ENCODE results near the gene TRAPPC13. TPM values are rescaled to one million over a fixed set of nuclear protein-coding genes. Genes with fewer than 3 reads are reported as not detected.
"Not testable (repeated sequence)": the region's sequence is repeated elsewhere in the genome, so short reads cannot be mapped to it uniquely, and the experiment has no call there.

Gene TRAPPC13, protein sequence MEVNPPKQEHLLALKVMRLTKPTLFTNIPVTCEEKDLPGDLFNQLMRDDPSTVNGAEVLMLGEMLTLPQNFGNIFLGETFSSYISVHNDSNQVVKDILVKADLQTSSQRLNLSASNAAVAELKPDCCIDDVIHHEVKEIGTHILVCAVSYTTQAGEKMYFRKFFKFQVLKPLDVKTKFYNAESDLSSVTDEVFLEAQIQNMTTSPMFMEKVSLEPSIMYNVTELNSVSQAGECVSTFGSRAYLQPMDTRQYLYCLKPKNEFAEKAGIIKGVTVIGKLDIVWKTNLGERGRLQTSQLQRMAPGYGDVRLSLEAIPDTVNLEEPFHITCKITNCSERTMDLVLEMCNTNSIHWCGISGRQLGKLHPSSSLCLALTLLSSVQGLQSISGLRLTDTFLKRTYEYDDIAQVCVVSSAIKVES
- total RNA-seq (10 to 100 TPM; 18.4 to 20.2 TPM), polyA plus RNA-seq (ENCODE audit: insufficient read length in 6 of 6) (10 to 100 TPM; 30.5 to 36.7 (median 35.3) TPM)
- long read RNA-seq, donor 1, partial matches to known transcripts = 0 of 6 reads
- long read RNA-seq, donor 1, other reads (novel, unspliced or antisense) = 0 of 6 reads
- long read RNA-seq, donor 2, partial matches to known transcripts = 5 of 11 reads
- long read RNA-seq, donor 2, other reads (novel, unspliced or antisense) = 0 of 11 reads
- long read RNA-seq, donor 3, partial matches to known transcripts = 0 of 5 reads
- long read RNA-seq, donor 3, other reads (novel, unspliced or antisense) = 0 of 5 reads
- long read RNA-seq, donor 4, partial matches to known transcripts = 0 of 3 reads
- long read RNA-seq, donor 4, other reads (novel, unspliced or antisense) = 2 of 3 reads
- long read RNA-seq, donor 5, partial matches to known transcripts = 0 of 6 reads
- long read RNA-seq, donor 5, other reads (novel, unspliced or antisense) = 0 of 6 reads
- long read RNA-seq, donor 6, partial matches to known transcripts = 0 of 7 reads
- long read RNA-seq, donor 6, other reads (novel, unspliced or antisense) = 0 of 7 reads
- long read RNA-seq, donor 7, partial matches to known transcripts = 0 of 3 reads
- long read RNA-seq, donor 7, other reads (novel, unspliced or antisense) = 0 of 3 reads
- long read RNA-seq, donor 8, partial matches to known transcripts = 0 of 6 reads
- long read RNA-seq, donor 8, other reads (novel, unspliced or antisense) = 0 of 6 reads
- long read RNA-seq, donor 9 = 0 reads
- long read RNA-seq, donor 10, partial matches to known transcripts = 3 of 5 reads
- long read RNA-seq, donor 10, other reads (novel, unspliced or antisense) = 0 of 5 reads
- long read RNA-seq, donor 11, partial matches to known transcripts = 17 of 29 reads
- long read RNA-seq, donor 11, other reads (novel, unspliced or antisense) = 6 of 29 reads
- long read RNA-seq, donor 12, partial matches to known transcripts = 0 of 1 reads
- long read RNA-seq, donor 12, other reads (novel, unspliced or antisense) = 0 of 1 reads

DNA sequence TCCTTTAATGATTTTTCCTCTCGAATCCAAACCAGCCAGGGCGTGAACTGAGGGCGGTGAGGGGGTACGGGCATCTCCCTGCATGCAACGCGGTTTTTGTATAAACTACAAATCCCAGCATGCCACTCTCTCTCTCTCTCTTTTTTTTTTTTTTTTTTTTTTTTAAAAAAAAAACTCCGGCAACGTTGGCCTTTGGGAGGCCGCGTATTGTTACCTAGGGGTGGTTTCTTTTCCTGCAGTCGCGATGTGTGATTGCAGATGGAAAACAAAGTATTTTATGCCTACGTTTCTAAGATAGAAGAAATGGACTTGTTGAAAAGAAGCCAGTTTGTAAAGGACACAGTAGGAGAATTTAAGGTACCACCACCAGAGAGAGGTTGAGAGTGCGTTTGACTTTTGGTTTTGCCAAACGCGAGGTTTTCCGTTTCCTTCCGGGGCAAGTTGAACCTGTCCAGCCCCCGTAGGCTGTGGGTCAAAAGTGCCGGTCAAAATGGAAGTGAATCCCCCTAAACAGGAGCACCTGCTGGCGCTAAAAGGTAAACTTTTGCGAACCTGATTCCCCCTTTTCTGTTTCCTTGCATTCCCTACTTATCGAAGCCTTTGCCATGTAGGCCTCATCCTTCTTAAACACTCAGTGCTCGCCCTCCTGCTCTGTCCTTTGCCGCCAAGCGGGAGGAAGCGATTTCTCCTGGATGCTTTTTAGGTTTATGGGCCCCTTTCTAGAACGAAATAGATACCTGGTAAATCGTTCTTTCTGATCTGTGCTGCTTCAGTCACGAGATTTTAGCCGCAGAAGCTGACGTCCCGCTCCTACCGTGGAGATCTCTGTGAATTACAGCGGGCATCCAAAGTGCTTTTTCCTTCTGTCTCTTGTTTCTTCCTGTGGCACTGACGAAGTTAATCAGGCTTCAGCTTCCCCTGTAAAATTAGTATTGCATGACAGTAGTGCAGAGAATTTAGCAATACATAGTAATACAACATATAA lies at the start of gene TRAPPC13, which contains the start of gene SHLD3:
Gene TRAPPC13 (plus strand): TSS at position 457 of the 985 bp plus-strand sequence. CDS start 34 bp downstream, at position 491.
Gene SHLD3 (plus strand): TSS at position 457 of the 985 bp plus-strand sequence. CDS start 4,561 bp downstream, outside the sequence.
- intact Hi-C loops (cut with DNase I) = no loop called here
- Histone ChIP-seq H3K27me3 (no peaks in the 10 kb centered on the region), H3K4me3 (peak within 1 kb of the TSS; percentile 82 to 93), H3K4me1 (peaks cover 18 to 46% of the 10 kb centered on the region in 2 donors), H3K27ac (peak within 1 kb of the TSS; percentile 87 to 90), H3K9me3 (no peaks in the 10 kb centered on the region), H3K36me3 (peaks cover 0 to 11% of the 10 kb centered on the region in 2 donors)
- peak; percentile 74 to 94 (median 90) for DNase-seq
- peak; percentile 92 for ATAC-seq
- TF ChIP-seq, protein P1, sequence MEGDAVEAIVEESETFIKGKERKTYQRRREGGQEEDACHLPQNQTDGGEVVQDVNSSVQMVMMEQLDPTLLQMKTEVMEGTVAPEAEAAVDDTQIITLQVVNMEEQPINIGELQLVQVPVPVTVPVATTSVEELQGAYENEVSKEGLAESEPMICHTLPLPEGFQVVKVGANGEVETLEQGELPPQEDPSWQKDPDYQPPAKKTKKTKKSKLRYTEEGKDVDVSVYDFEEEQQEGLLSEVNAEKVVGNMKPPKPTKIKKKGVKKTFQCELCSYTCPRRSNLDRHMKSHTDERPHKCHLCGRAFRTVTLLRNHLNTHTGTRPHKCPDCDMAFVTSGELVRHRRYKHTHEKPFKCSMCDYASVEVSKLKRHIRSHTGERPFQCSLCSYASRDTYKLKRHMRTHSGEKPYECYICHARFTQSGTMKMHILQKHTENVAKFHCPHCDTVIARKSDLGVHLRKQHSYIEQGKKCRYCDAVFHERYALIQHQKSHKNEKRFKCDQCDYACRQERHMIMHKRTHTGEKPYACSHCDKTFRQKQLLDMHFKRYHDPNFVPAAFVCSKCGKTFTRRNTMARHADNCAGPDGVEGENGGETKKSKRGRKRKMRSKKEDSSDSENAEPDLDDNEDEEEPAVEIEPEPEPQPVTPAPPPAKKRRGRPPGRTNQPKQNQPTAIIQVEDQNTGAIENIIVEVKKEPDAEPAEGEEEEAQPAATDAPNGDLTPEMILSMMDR (IDR thresholded peaks at IDR 0.05) = no peak

DNA sequence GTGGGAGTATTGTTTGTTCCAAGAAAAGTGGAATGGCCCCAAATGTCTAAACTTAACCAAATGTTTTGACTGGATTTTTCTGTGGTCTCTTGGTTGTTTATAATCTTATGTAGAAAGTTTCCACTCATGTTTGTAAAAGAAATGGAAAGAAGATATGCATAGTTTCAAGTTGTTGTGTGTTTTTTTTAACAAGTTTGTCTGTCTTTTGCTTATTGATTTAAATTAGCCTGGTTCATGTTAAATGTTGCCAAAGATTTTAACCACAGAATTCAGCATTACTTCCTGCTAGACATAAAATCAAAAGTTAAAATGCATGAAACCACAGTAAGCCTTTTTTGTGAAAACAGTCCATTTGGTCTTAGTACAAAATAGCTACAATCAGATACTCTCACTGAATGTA lies 47.7 kb upstream of the TRAPPC13 start:
- TF ChIP-seq, protein P1 (IDR thresholded peaks at IDR 0.05) = no peak
- Histone ChIP-seq H3K36me3 (peaks cover 0 to 73% of the 10 kb centered on the region in 2 donors), H3K27me3 (no peaks in the 10 kb centered on the region), H3K9me3 (no peaks in the 10 kb centered on the region), H3K27ac (no peak overlapping the region), H3K4me1 (no peaks in the 10 kb centered on the region), H3K4me3 (no peak overlapping the region)
- DNase-seq = no peak
- intact Hi-C loops (cut with DNase I) = no loop called here
- no peak for ATAC-seq

DNA sequence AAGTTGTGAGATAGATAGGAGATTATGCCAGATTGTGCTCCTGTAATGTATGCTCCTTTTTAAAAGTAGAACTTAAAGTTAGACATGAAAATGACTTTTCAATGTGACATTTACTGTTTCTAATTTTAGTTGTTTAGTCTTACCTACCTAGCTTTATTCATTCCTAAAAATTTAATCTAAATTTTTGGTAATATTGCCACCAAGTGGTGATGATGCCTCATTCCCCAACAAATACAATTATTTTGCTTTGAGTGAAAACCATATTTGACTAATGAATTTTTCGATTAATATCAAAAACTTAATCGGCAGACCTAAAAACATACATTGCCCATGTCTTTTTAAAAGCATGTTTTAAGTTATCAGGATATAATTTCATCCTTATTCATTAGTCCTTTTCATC lies 36.1 kb upstream of the TRAPPC13 start:
- no peaks in the 10 kb centered on the region for H3K27me3 ChIP-seq
- ATAC-seq (no peak), DNase-seq (no peak)
- no peaks in the 10 kb centered on the region for H3K4me1 ChIP-seq
- TF ChIP-seq, protein P1 (IDR thresholded peaks at IDR 0.05) = no peak
- H3K4me3 ChIP-seq = no peak overlapping the region
- intact Hi-C loops (cut with DNase I) = no loop called here
- no peak overlapping the region for H3K27ac ChIP-seq
- peaks cover 0 to 95% of the 10 kb centered on the region in 2 donors for H3K36me3 ChIP-seq
- no peaks in the 10 kb centered on the region for H3K9me3 ChIP-seq

DNA sequence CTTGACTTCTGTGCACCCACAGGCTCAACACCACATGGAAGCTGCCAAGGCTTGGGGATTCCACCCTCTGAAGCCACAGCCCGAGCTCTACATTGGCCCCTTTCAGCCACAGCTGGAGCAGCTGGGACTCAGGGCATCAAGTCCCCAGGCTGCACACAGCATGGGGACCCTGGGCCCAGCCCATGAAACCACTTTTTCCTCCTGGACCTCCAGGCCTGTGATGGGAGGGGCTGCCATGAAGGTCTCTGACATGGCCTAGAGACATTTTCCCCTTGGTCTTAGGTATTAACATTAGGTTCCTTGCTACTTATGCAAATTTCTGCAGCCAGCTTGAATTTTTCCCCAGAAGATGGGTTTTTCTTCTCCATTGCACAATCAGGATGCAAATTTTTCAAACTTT lies 23.1 kb upstream of the TRAPPC13 start:
- ATAC-seq; DNase-seq; H3K27me3 ChIP-seq; intact Hi-C loops (cut with DNase I); H3K9me3 ChIP-seq; H3K27ac ChIP-seq; H3K4me3 ChIP-seq; H3K4me1 ChIP-seq: not testable (repeated sequence)
- H3K36me3 ChIP-seq = peaks cover 0 to 78% of the 10 kb centered on the region in 2 donors

Measured in left lung (tissue), 14 donors.